HEK293 (cell line): Measurements from ENCODE around the gene FLRT2.

Experiments
- CTCF ChIA-PET: fragments of 350-600 bp; formaldehyde crosslinking; extraction: SDS; loops from one replicate; lab custom pipeline; 2021; ENCODE audit warnings: antibody characterized with exemption; lab: Yijun Ruan, JAX
- POLR2A ChIA-PET: fragments of 300-600 bp; formaldehyde crosslinking; extraction: SDS; loops from one replicate; lab custom pipeline; 2020; ENCODE audit warnings: antibody characterized with exemption, inconsistent platforms; lab: Yijun Ruan, JAX
- H3K27ac ChIP-seq: fragments of 200-500 bp; sonication (Bioruptor generic); 2 replicates; pipeline ENCODE4 v1.5.1; 2014; ENCODE audit warnings: low read depth, low read length, control low read depth, inconsistent platforms; ENCODE audit errors: extremely low read depth
- H3K36me3 ChIP-seq, 2 experiments: fragments of 200-500 bp in 1 of 2; sonication (Bioruptor generic) in 1 of 2; 1 replicate in 1 of 2; 2 replicates in 1 of 2; pipeline ENCODE4 v1.5.1; 2014 to 2017; ENCODE audit warnings: inconsistent platforms in 2 of 2, low read length in 2 of 2; ENCODE audit not compliant: control insufficient read depth in 2 of 2, insufficient read depth in 1 of 2
- H3K4me1 ChIP-seq: fragments of 200-500 bp; sonication (Bioruptor generic); 2 replicates; pipeline ENCODE4 v1.5.1; 2014; ENCODE audit warnings: mild to moderate bottlenecking, low read length, inconsistent platforms; ENCODE audit not compliant: control insufficient read depth, insufficient read depth
- H3K4me3 ChIP-seq: 2 replicates; pipeline ENCODE4 v1.5.1; 2011; ENCODE audit warnings: low read depth, mild to moderate bottlenecking, control low read depth, low read length, moderate library complexity
- H3K9me3 ChIP-seq: fragments of 200-500 bp; sonication (Bioruptor generic); 2 replicates; pipeline ENCODE4 v1.5.1; 2014; ENCODE audit warnings: low read depth, low read length, inconsistent platforms; ENCODE audit not compliant: control insufficient read depth, insufficient read depth
- CTCF ChIP-seq: fragments of 450-650 bp; formaldehyde crosslinking; IDR thresholded peaks from 2 replicates; pipeline ENCODE4 v1.5.1; 2016; ENCODE audit warnings: missing biosample characterization, missing genetic modification characterization
- EGR2 ChIP-seq: fragments of 450-650 bp; formaldehyde crosslinking; IDR thresholded peaks from 2 replicates; pipeline ENCODE4 v1.5.1; 2016; ENCODE audit warnings: low read depth, missing biosample characterization, missing genetic modification characterization
- KLF7 ChIP-seq: fragments of 450-650 bp; formaldehyde crosslinking; IDR thresholded peaks from 2 replicates; pipeline ENCODE4 v1.5.1; 2016; ENCODE audit warnings: missing biosample characterization, missing genetic modification characterization, borderline replicate concordance
- KLF8 ChIP-seq: fragments of 450-650 bp; formaldehyde crosslinking; IDR thresholded peaks from 2 replicates; pipeline ENCODE4 v1.5.1; 2016; ENCODE audit warnings: missing biosample characterization, missing genetic modification characterization
- PRDM4 ChIP-seq: fragments of 450-650 bp; formaldehyde crosslinking; IDR thresholded peaks from 2 replicates; pipeline ENCODE4 v1.5.1; 2017; ENCODE audit warnings: missing biosample characterization, missing genetic modification characterization
- SP7 ChIP-seq: fragments of 450-650 bp; formaldehyde crosslinking; IDR thresholded peaks from 2 replicates; pipeline ENCODE4 v1.5.1; 2016; ENCODE audit warnings: missing biosample characterization, missing genetic modification characterization
- WT1 ChIP-seq: fragments of 450-650 bp; formaldehyde crosslinking; IDR thresholded peaks from 2 replicates; pipeline ENCODE4 v1.5.1; 2016; ENCODE audit warnings: missing biosample characterization, missing genetic modification characterization
- ZBTB26 ChIP-seq: fragments of 450-650 bp; formaldehyde crosslinking; optimal IDR thresholded peaks from 2 replicates; pipeline ENCODE3; 2016; ENCODE audit warnings: missing biosample characterization, mild to moderate bottlenecking, missing genetic modification characterization
- ZNF10 ChIP-seq: fragments of 450-650 bp; formaldehyde crosslinking; IDR thresholded peaks from 2 replicates; pipeline ENCODE4 v1.5.1; 2017; ENCODE audit warnings: missing biosample characterization, missing genetic modification characterization
- ZNF114 ChIP-seq: fragments of 450-650 bp; formaldehyde crosslinking; IDR thresholded peaks from 2 replicates; pipeline ENCODE4 v1.5.0; 2017; ENCODE audit warnings: missing biosample characterization, missing genetic modification characterization
- ZNF121 ChIP-seq: fragments of 450-650 bp; formaldehyde crosslinking; IDR thresholded peaks from 2 replicates; pipeline ENCODE4 v1.5.1; 2016; ENCODE audit warnings: missing biosample characterization, missing genetic modification characterization
- ZNF133 ChIP-seq: fragments of 450-650 bp; formaldehyde crosslinking; IDR thresholded peaks from 2 replicates; pipeline ENCODE4 v1.5.1; 2016; ENCODE audit warnings: missing biosample characterization, missing genetic modification characterization
- ZNF16 ChIP-seq: fragments of 450-650 bp; formaldehyde crosslinking; IDR thresholded peaks from 2 replicates; pipeline ENCODE4 v1.5.1; 2016; ENCODE audit warnings: low read depth, missing biosample characterization, missing genetic modification characterization
- ZNF169 ChIP-seq: fragments of 450-650 bp; formaldehyde crosslinking; IDR thresholded peaks from 2 replicates; pipeline ENCODE4 v1.5.1; 2016; ENCODE audit warnings: missing biosample characterization, missing genetic modification characterization
- ZNF2 ChIP-seq: fragments of 450-650 bp; formaldehyde crosslinking; IDR thresholded peaks from 2 replicates; pipeline ENCODE4 v1.5.1; 2016; ENCODE audit warnings: missing biosample characterization, missing genetic modification characterization
- ZNF37A ChIP-seq: fragments of 450-650 bp; IDR thresholded peaks from 2 replicates; pipeline ENCODE4 v1.5.1; 2018; ENCODE audit warnings: missing biosample characterization, missing genetic modification characterization
- ZNF426 ChIP-seq: fragments of 450-650 bp; formaldehyde crosslinking; IDR thresholded peaks from 2 replicates; pipeline ENCODE4 v1.5.1; 2017; ENCODE audit warnings: missing biosample characterization, missing genetic modification characterization, mild to moderate bottlenecking, inconsistent platforms, moderate library complexity
- ZNF549 ChIP-seq: fragments of 450-650 bp; IDR thresholded peaks from 2 replicates; pipeline ENCODE4 v1.5.1; 2018; ENCODE audit warnings: missing biosample characterization, missing genetic modification characterization, mild to moderate bottlenecking, inconsistent platforms, moderate library complexity
- ZNF645 ChIP-seq: fragments of 450-650 bp; formaldehyde crosslinking; IDR thresholded peaks from 2 replicates; pipeline ENCODE4; 2016; ENCODE audit warnings: missing biosample characterization, missing genetic modification characterization
- ZNF792 ChIP-seq: fragments of 450-650 bp; formaldehyde crosslinking; IDR thresholded peaks from 2 replicates; pipeline ENCODE4 v1.5.1; 2016; ENCODE audit warnings: missing biosample characterization, missing genetic modification characterization
- ZNF843 ChIP-seq: fragments of 450-650 bp; formaldehyde crosslinking; IDR thresholded peaks from 2 replicates; pipeline ENCODE4 v1.5.1; 2016; ENCODE audit warnings: missing biosample characterization, missing genetic modification characterization

The FLRT2 gene

GRCh38 chr14:85662096-85662495 lies 132.2 kb downstream of the FLRT2 start:
- Histone ChIP-seq H3K27ac (no peak overlapping the region), H3K9me3 (no peaks in the 10 kb centered on the region), H3K4me3 (no peak overlapping the region), H3K36me3 (no peaks in the 10 kb centered on the region), H3K4me1 (no peaks in the 10 kb centered on the region)
- POLR2A ChIA-PET = no interaction called here
- CTCF ChIA-PET = interaction anchor here (0.5 to 0.6 kb wide), 2 partner anchors 9 to 618 kb away, joined by 3 to 4 read pairs; no protein-coding TSS in a partner anchor
- TF ChIP-seq SP7 (no peak), CTCF (tag by site-specific recombination) (no peak), KLF7 (tag by site-specific recombination) (no peak), ZNF121 (no peak), ZNF843 (tag by site-specific recombination) (no peak), ZBTB26 (tag by site-specific recombination) (no peak), WT1 (tag by site-specific recombination) (no peak), ZNF114 (tag by site-specific recombination) (no peak), ZNF133 (tag by site-specific recombination) (no peak), ZNF16 (tag by site-specific recombination) (no peak), ZNF10 (tag by site-specific recombination) (no peak), ZNF2 (tag by site-specific recombination) (no peak), ZNF792 (no peak), PRDM4 (tag by site-specific recombination) (no peak), EGR2 (no peak)

- CTCF ChIA-PET = interaction anchor here (0.7 kb wide), 1 partner anchor 731 kb away, joined by 3 read pairs; no protein-coding TSS in a partner anchor
- Histone ChIP-seq H3K9me3 (no peaks in the 10 kb centered on the region), H3K27ac (no peak overlapping the region), H3K36me3 (no peaks in the 10 kb centered on the region), H3K4me3 (no peak overlapping the region), H3K4me1 (no peaks in the 10 kb centered on the region)
- TF ChIP-seq ZNF645 (tag by site-specific recombination) = no peak
- no peak for TF ChIP-seq ZNF426 (tag by site-specific recombination)
- TF ChIP-seq CTCF (tag by site-specific recombination) = no peak
- no peak for TF ChIP-seq ZNF37A (tag by site-specific recombination)
- TF ChIP-seq ZNF549 = no peak
- no peak for TF ChIP-seq ZNF169 (tag by site-specific recombination)
- TF ChIP-seq KLF8 = no peak
- POLR2A ChIA-PET = no interaction called here
Measured at GRCh38 chr14:85663256-85663655, 133.3 kb downstream of the FLRT2 start.
